Uterus (tissue), 4 donors: ENCODE results near the gene PAPSS2. TPM values are rescaled to one million over a fixed set of nuclear protein-coding genes. Genes with fewer than 3 reads are reported as not detected.

Source experiments
- DNase-seq, 2 donors: peaks; one replicate each; pipeline ENCODE4 v3.0.0-alpha.2; 2019 to 2020
- H3K27ac ChIP-seq, 2 donors: fragments of 200-600 bp; sonication (generic); 1 replicate in 1 of 2; 2 replicates in 1 of 2; pipeline ENCODE4 v1.5.1; 2016 to 2018
- H3K27me3 ChIP-seq, 2 donors: fragments of 200-600 bp; sonication (generic); one replicate each; pipeline ENCODE4 v1.5.1; 2018 to 2019; ENCODE audit warnings: control low read depth in 1 of 2
- H3K36me3 ChIP-seq, 2 donors: fragments of 200-600 bp; sonication (generic); one replicate each; pipeline ENCODE4 v1.5.1; 2019; ENCODE audit warnings: control low read depth in 1 of 2
- H3K4me1 ChIP-seq, 2 donors: fragments of 200-600 bp; sonication (generic); one replicate each; pipeline ENCODE4 v1.5.1; 2018 to 2019; ENCODE audit warnings: control low read depth in 1 of 2
- H3K4me3 ChIP-seq, 2 donors: fragments of 200-600 bp; sonication (generic); 1 replicate in 1 of 2; 2 replicates in 1 of 2; pipeline ENCODE4 v1.5.1; 2018 to 2019; ENCODE audit warnings: mild to moderate bottlenecking in 1 of 2
- H3K9me3 ChIP-seq, 2 donors: fragments of 200-600 bp; sonication (generic); one replicate each; pipeline ENCODE4 v1.5.1; 2019; ENCODE audit warnings: control low read depth in 1 of 2
- POLR2A ChIP-seq, 2 donors: fragments of 450-650 bp; IDR thresholded peaks; one replicate each; pipeline ENCODE4 v1.6.1; 2016; ENCODE audit warnings: antibody characterized with exemption in 2 of 2, mild to moderate bottlenecking in 1 of 2, moderate library complexity in 1 of 2
- intact Hi-C: fragments of 100-400 bp; cut with DNase I; formaldehyde crosslinking; loops from one replicate; pipeline ENCODE4 v1.15.1; 2023; ENCODE audit warnings: low total_unique reads
- total RNA-seq, 4 donors: library from RNA; depleted of rRNA in 3 of 4; stranded (reverse); fragments of >200 nt in 3 of 4; gene quantifications; one replicate each; pipeline versions ENCODE4 v1.1.0 to v1.2.4, GENCODE V29; 2014 to 2023
- TF ChIP-seq, protein P1 (sequence below), 4 experiments: fragments of 200-600 bp in 2 of 4; fragments of 450-650 bp in 2 of 4; sonication (generic) in 2 of 4; IDR thresholded peaks; one replicate each; pipeline ENCODE4 v1.5.1; 2016 to 2019; ENCODE audit warnings: antibody characterized with exemption in 4 of 4, mild to moderate bottlenecking in 2 of 4, moderate library complexity in 1 of 4
- donor health status: DM: yes; HTN: yes; CAD: no.

Gene PAPSS2
- total RNA-seq, 4 donors from 2014 or later = 16.2 to 30.2 (median 22.9) TPM

DNA sequence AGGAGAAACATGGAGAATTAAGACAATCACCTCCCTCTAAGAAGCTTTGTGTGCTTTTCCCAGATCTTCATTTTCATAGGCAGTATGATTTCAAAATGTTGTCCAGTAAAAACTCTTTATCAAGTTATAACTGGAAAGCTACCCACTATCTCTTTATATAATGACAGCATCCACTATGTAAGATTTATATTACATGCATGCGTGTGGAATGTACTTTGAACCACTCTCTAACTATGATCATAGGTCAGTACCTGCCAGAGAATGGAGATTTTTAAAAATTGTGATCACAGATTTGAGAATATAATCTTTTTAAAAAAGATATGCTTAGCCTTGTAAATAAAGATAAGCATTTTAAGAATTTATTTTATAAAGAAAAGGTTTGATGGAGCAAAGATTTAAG lies 17.9 kb downstream of the PAPSS2 start:
- intact Hi-C loops = no loop called here
- Histone ChIP-seq H3K27ac (no peak overlapping the region), H3K27me3 (no peaks in the 10 kb centered on the region), H3K36me3 (no peaks in the 10 kb centered on the region), H3K9me3 (no peaks in the 10 kb centered on the region), H3K4me3 (no peak overlapping the region), H3K4me1 (no peaks in the 10 kb centered on the region)
- TF ChIP-seq, protein P1, sequence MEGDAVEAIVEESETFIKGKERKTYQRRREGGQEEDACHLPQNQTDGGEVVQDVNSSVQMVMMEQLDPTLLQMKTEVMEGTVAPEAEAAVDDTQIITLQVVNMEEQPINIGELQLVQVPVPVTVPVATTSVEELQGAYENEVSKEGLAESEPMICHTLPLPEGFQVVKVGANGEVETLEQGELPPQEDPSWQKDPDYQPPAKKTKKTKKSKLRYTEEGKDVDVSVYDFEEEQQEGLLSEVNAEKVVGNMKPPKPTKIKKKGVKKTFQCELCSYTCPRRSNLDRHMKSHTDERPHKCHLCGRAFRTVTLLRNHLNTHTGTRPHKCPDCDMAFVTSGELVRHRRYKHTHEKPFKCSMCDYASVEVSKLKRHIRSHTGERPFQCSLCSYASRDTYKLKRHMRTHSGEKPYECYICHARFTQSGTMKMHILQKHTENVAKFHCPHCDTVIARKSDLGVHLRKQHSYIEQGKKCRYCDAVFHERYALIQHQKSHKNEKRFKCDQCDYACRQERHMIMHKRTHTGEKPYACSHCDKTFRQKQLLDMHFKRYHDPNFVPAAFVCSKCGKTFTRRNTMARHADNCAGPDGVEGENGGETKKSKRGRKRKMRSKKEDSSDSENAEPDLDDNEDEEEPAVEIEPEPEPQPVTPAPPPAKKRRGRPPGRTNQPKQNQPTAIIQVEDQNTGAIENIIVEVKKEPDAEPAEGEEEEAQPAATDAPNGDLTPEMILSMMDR (IDR thresholded peaks at IDR 0.05) = no peak
- no peak for TF ChIP-seq POLR2A (IDR thresholded peaks at IDR 0.05)
- DNase-seq = no peak

DNA sequence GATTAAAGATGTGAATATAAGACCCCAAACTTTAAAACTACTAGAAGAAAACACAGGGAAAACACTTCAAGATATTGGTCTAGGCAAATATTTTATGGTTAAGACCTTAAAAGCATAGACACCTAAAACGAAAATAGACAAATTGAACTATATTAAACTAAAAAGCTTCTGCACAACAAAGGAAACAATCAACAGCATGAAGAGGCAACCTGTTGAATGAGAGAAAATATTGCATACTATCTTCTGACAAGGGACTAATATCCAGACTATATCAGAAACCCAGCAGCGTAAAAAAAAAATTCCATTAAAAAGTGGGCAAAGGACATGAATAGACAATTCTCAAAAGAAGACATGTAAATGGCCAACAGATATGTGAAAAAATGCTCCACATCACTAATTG lies 18.6 kb downstream of the PAPSS2 start:
- Histone ChIP-seq H3K27me3 (no peaks in the 10 kb centered on the region), H3K9me3 (no peaks in the 10 kb centered on the region), H3K4me3 (no peak overlapping the region), H3K36me3 (no peaks in the 10 kb centered on the region), H3K4me1 (no peaks in the 10 kb centered on the region), H3K27ac (no peak overlapping the region)
- intact Hi-C loops = no loop called here
- TF ChIP-seq POLR2A (IDR thresholded peaks at IDR 0.05) = no peak
- TF ChIP-seq, protein P1 (IDR thresholded peaks at IDR 0.05) = no peak
- DNase-seq = no peak

- Histone ChIP-seq H3K27me3 (no peaks in the 10 kb centered on the region), H3K4me1 (no peaks in the 10 kb centered on the region), H3K9me3 (no peaks in the 10 kb centered on the region), H3K4me3 (no peak overlapping the region), H3K36me3 (no peaks in the 10 kb centered on the region), H3K27ac (no peak overlapping the region)
- no peak for DNase-seq
- TF ChIP-seq, protein P1 (IDR thresholded peaks at IDR 0.05) = no peak
- TF ChIP-seq POLR2A (IDR thresholded peaks at IDR 0.05) = no peak
- intact Hi-C loops = no loop called here
Observed at GRCh38 chr10:87683356-87683755, 23.7 kb downstream of the PAPSS2 start.

DNA sequence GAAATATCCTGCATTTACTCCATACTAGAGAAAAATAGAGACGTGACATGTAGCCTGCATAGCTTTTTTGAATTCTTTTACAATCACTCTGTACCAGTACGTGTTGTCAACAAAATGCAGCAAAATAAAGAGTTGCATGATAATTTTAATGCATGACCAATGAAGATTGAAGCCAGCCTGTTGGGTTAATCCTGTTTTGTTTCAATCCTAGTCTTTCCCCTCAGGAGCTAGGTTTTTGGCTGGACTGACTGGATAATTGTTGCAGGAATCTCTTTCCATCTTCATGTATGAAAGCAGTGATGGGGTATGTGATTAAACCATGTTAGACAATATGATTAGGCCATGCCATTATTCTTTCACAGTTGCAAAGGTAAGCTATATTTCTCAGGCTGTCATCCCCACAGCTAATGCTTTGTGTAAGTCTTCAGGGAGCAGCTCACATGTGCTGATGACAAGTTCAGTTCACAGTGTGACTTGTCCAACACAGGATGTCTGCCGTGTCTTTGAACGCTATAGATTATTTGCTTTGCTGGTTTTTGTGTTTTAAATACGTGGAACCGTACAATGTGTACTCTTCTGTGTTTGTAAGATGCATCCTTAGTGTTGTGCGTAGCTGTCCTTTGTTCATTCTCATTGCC lies 24.4 kb downstream of the PAPSS2 start:
- no peaks in the 10 kb centered on the region for H3K4me1 ChIP-seq
- intact Hi-C loops = no loop called here
- no peaks in the 10 kb centered on the region for H3K27me3 ChIP-seq

DNA sequence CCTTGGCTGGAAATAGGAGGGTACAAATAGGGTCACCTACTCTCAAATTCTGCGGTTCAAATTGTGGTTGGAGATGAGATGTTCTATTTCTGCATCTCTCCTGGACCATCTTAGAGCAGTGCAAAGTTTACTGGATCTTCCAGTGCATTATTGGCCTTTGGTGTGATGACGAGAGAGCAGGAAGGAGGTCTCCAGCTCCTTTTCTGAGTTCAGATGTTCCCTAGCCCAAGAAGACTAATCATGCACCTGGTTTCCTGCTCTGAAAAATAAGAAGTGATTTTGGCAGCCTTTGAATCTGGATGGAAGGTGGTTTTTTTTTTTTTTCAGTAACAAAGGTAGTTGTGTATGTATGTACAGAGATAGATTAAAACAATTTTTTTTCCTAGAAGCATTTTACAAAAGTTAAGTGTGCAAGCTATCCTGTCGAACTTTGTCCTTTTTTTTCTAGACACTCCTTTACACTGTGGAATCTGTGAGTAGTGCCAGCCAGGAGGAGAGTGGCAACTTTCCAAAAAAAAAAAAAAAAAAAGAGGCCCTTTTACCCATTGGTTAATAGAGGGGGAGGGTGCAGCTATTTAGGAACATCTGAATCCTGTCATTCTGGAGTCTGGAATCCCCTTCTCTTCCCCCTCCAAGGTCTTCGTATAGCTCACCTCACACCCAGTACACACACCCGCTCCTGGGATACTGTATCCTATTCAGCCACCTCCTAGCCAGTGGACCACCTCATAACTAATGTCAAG lies 26.3 kb downstream of the PAPSS2 start:
- intact Hi-C loops = no loop called here
- DNase-seq = no peak
- Histone ChIP-seq H3K36me3 (no peaks in the 10 kb centered on the region), H3K27me3 (no peaks in the 10 kb centered on the region), H3K27ac (no peak overlapping the region), H3K4me1 (no peaks in the 10 kb centered on the region), H3K4me3 (no peak overlapping the region), H3K9me3 (no peaks in the 10 kb centered on the region)
- TF ChIP-seq, protein P1 (IDR thresholded peaks at IDR 0.05) = no peak

More for the DNA sequence above, 24.4 kb downstream of the PAPSS2 start:
- Histone ChIP-seq H3K36me3 (no peaks in the 10 kb centered on the region), H3K27ac (no peak overlapping the region), H3K9me3 (no peaks in the 10 kb centered on the region), H3K4me3 (no peak overlapping the region)
- no peak for TF ChIP-seq POLR2A (IDR thresholded peaks at IDR 0.05)
- TF ChIP-seq, protein P1 (IDR thresholded peaks at IDR 0.05) = no peak
- DNase-seq = no peak
